ENCODE measurements around the gene NELL2. TPM values are rescaled to one million over a fixed set of nuclear protein-coding genes. Genes with fewer than 3 reads are reported as not detected.

The NELL2 gene
- total RNA-seq, 2 experiments from 2014 or later: 99.7 to 106 TPM

- ChIA-PET POLR2A (no interaction called here), CTCF (no interaction called here)
- intact Hi-C loops (cut with micrococcal nuclease): no loop called here
- Mint-ChIP-seq H3K27ac (no peak overlapping the region), H3K27me3 (no peaks in the 10 kb centered on the region), H3K9me3 (no peaks in the 10 kb centered on the region), H3K4me1 (ENCODE audit: low read depth) (no peaks in the 10 kb centered on the region), H3K4me3 (no peak overlapping the region), H3K36me3 (ENCODE audit: low read depth) (peaks cover 17% of the 10 kb centered on the region)
- no peak for ATAC-seq
- DNase-seq: no peak
- TF ChIP-seq CTCF (IDR thresholded peaks at IDR 0.05): no peak
These were observed 349.4 kb downstream of the NELL2 start for GRCh38 chr12:44526655-44527182.

DNA sequence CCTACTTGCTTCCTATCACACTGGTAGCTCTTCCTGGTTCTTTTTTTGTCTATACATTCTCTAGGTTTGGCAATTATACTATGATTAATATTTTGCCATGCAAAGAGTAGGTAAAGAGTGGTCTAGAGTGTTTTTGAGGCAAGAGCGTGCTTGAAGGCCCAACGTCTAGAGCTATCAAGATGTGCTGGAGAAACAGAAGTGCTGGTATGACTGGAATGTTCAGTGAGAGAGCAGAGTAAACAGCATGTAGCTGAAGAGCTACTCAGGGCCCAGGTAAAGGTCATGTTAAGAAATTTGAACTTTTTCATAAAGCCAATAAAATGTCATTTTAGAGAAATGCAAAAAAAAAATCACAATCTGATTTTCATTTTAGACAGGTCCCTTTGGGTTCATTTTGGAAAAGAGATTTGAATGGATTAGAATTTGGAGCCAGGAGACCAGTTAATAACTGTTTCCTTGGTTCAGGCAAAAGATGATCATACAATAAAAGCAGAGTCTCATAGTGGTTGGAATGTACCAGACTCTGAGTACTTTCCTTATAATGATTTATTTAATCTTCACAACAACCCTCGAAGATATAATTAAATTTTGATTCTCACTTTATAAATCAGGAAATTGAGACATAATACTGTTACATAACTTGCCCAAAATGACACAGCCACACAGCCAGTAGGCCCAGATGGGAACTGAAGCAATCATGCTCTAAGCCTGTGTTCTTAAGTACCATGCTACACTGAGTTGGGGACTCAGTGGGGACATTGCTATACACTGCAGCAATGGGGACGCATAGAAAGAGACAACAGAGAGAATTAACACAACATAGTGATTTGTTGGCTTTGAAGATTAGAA is 350.1 kb downstream of the NELL2 start:
- POLR2A ChIA-PET: no interaction called here
- peaks cover 14% of the 10 kb centered on the region for H3K36me3 Mint-ChIP-seq (ENCODE audit: low read depth)
- no peak for TF ChIP-seq CTCF (IDR thresholded peaks at IDR 0.05)
- intact Hi-C loops (cut with micrococcal nuclease): no loop called here
- CTCF ChIA-PET: no interaction called here
- ATAC-seq (no peak), DNase-seq (no peak)
- no peaks in the 10 kb centered on the region for H3K27me3 Mint-ChIP-seq
- no peaks in the 10 kb centered on the region for H3K4me1 Mint-ChIP-seq (ENCODE audit: low read depth)
- no peak overlapping the region for H3K4me3 Mint-ChIP-seq
- no peaks in the 10 kb centered on the region for H3K9me3 Mint-ChIP-seq
- no peak overlapping the region for H3K27ac Mint-ChIP-seq

DNA sequence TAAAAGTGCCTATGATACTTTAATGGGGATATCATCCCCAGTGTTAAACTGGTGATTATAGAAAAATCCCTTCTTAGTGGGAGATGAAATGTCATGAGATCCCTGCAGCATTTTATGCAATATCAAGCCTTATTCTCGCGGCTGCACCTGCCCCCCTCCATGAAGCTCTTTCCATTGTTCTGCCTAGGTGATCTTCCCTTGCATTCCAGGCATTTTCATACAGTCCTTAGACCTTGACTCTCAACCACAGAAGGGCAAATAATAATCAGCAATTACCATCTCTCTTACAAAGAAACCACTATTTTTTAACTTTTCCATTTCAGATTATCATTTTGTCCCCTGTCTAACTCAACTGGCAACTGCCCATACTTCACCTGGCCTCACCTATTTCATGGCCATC is 352.3 kb downstream of the NELL2 start:
- POLR2A ChIA-PET: no interaction called here
- peaks cover 22% of the 10 kb centered on the region for H3K36me3 Mint-ChIP-seq (ENCODE audit: low read depth)
- H3K4me3 Mint-ChIP-seq: no peak overlapping the region
- TF ChIP-seq CTCF (IDR thresholded peaks at IDR 0.05): no peak
- no peak for ATAC-seq
- no peaks in the 10 kb centered on the region for H3K4me1 Mint-ChIP-seq (ENCODE audit: low read depth)
- intact Hi-C loops (cut with micrococcal nuclease): no loop called here
- no peak overlapping the region for H3K27ac Mint-ChIP-seq
- CTCF ChIA-PET: no interaction called here
- H3K27me3 Mint-ChIP-seq: no peaks in the 10 kb centered on the region
- no peaks in the 10 kb centered on the region for H3K9me3 Mint-ChIP-seq
- DNase-seq: no peak

DNA sequence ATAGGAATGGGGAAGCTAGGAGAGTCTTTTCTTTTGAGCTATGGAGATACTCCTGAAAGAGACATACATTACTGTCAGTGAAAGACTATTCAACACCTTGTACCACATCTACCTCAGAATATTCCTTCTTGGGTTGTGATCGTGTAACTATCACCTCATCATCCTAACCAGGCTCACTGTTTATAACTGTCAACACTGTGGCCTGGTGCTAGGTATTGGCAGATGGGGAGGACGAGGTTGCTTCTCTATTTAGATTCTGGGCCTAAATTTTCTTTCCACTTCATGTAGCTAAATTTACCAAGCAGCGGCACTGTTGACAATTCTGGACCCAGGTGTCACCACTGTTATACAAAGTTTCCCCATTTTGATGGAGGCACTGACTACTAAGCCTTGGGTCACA is 354.4 kb downstream of the NELL2 start:
- Mint-ChIP-seq H3K4me3 (no peak overlapping the region), H3K4me1 (ENCODE audit: low read depth) (no peaks in the 10 kb centered on the region), H3K36me3 (ENCODE audit: low read depth) (peaks cover 22% of the 10 kb centered on the region), H3K27me3 (no peaks in the 10 kb centered on the region), H3K9me3 (no peaks in the 10 kb centered on the region), H3K27ac (no peak overlapping the region)
- ATAC-seq (no peak), DNase-seq (no peak)
- no peak for TF ChIP-seq CTCF (IDR thresholded peaks at IDR 0.05)
- POLR2A ChIA-PET: no interaction called here
- intact Hi-C loops (cut with micrococcal nuclease): no loop called here
- CTCF ChIA-PET: no interaction called here

GRCh38 chr12:44519931-44520330 is 356.2 kb downstream of the NELL2 start:
- peak overlapping the region; percentile 34 for H3K27ac Mint-ChIP-seq
- peaks cover 21% of the 10 kb centered on the region for H3K36me3 Mint-ChIP-seq (ENCODE audit: low read depth)

More at GRCh38 chr12:44519931-44520330, 356.2 kb downstream of the NELL2 start:
- no peak overlapping the region for H3K4me3 Mint-ChIP-seq
- DNase-seq: no peak
- intact Hi-C loops (cut with micrococcal nuclease): no loop called here
- no peaks in the 10 kb centered on the region for H3K4me1 Mint-ChIP-seq (ENCODE audit: low read depth)
- CTCF ChIA-PET: interaction anchor here (1.3 to 1.8 kb wide), 2 partner anchors 9 to 429 kb away, joined by 3 to 6 read pairs; no protein-coding TSS in a partner anchor
- no peak for TF ChIP-seq CTCF (IDR thresholded peaks at IDR 0.05)
- no peak for ATAC-seq
- POLR2A ChIA-PET: interaction anchor here (0.6 kb wide), 1 partner anchor 477 kb away, joined by 3 read pairs; no protein-coding TSS in a partner anchor
- no peaks in the 10 kb centered on the region for H3K9me3 Mint-ChIP-seq
- H3K27me3 Mint-ChIP-seq: no peaks in the 10 kb centered on the region

Measured in activated CD8-positive, alpha-beta T cell treated with anti-CD3 and anti-CD28 coated beads for 36 hours (primary cell).